SK-MEL-5 (cell line): ENCODE results near the gene CEP68. TPM values are rescaled to one million over a fixed set of nuclear protein-coding genes. Genes with fewer than 3 reads are reported as not detected.
A peak's percentile ranks its signal among the peaks of the same experiment; 100 is the strongest.

Experiments
- DNase-seq: peaks from one replicate; pipeline ENCODE4 v3.0.0-alpha.2; 2016; ENCODE audit warnings: low read depth, low spot score
- in situ Hi-C: cut with HindIII; loops from 2 replicates; pipeline ENCODE4 v1.10.0; 2016; ENCODE audit warnings: low sequenced_read_pairs, high pct_unique_total_duplicates, low pct_unique_long_range_greater_than_20kb
- total RNA-seq: library from RNA; depleted of rRNA; stranded (reverse); fragments of >200 nt; shearing (Covaris generic); gene quantifications from 2 replicates; pipeline ENCODE4 v1.2.3, GENCODE V29; 2014

CEP68 gene
- total RNA-seq, 1 experiment from 2014 or later: 12.3 TPM

- in situ Hi-C loops: no loop called here
- DNase-seq: no peak
Measured at GRCh38 chr2:65049010-65049639, 7.1 kb upstream of the CEP68 start.

- in situ Hi-C loops: no loop called here
- no peak for DNase-seq
Measured at GRCh38 chr2:65050931-65051330, 5.3 kb upstream of the CEP68 start.

GRCh38 chr2:65053199-65053598 lies 3.0 kb upstream of the CEP68 start:
- in situ Hi-C loops: no loop called here
- DNase-seq: peak; percentile 59

GRCh38 chr2:65054749-65055421 lies 1.3 kb upstream of the CEP68 start:
- in situ Hi-C loops: no loop called here

GRCh38 chr2:65055422-65056214 lies 598 bp upstream of the CEP68 start:
- DNase-seq: no peak
- in situ Hi-C loops: no loop called here

More at GRCh38 chr2:65054749-65055421, 1.3 kb upstream of the CEP68 start:
- DNase-seq: no peak

GRCh38 chr2:65057054-65057375 lies 799 bp downstream of the CEP68 start:
- in situ Hi-C loops: no loop called here
- DNase-seq: no peak

GRCh38 chr2:65057391-65058052 lies 1.3 kb downstream of the CEP68 start:
- DNase-seq: no peak
- in situ Hi-C loops: no loop called here

- in situ Hi-C loops: no loop called here
- no peak for DNase-seq
Measured at GRCh38 chr2:65059071-65059470, 2.9 kb downstream of the CEP68 start.

- in situ Hi-C loops: no loop called here
- DNase-seq: peak; percentile 52
Measured at GRCh38 chr2:65061146-65061909, 5.1 kb downstream of the CEP68 start.

- in situ Hi-C loops: no loop called here
- no peak for DNase-seq
Measured at GRCh38 chr2:65061910-65062339, 5.7 kb downstream of the CEP68 start.

- no peak for DNase-seq
- in situ Hi-C loops: no loop called here
Measured at GRCh38 chr2:65062843-65063825, 6.9 kb downstream of the CEP68 start.

- peak; percentile 62 for DNase-seq
- in situ Hi-C loops: no loop called here
Measured at GRCh38 chr2:65064728-65065552, 8.7 kb downstream of the CEP68 start.

- in situ Hi-C loops: no loop called here
Measured at GRCh38 chr2:65067806-65068553, 11.8 kb downstream of the CEP68 start.

GRCh38 chr2:65069439-65069824 lies 13.2 kb downstream of the CEP68 start:
- no peak for DNase-seq
- in situ Hi-C loops: no loop called here

More at GRCh38 chr2:65067806-65068553, 11.8 kb downstream of the CEP68 start:
- no peak for DNase-seq

- in situ Hi-C loops: no loop called here
- DNase-seq: peak; percentile 62
Measured at GRCh38 chr2:65070172-65070830, 14.1 kb downstream of the CEP68 start.
